HepG2 (cell line): ENCODE measurements around the gene ZNFX1. TPM values are rescaled to one million over a fixed set of nuclear protein-coding genes. Genes with fewer than 3 reads are reported as not detected.
A peak's percentile ranks its signal among the peaks of the same experiment; 100 is the strongest.

Experiments
- FOXP1 ChIP-seq, 2 experiments: fragments of 450-650 bp in 1 of 2; IDR thresholded peaks; 2 replicates each; pipeline ENCODE4 v1.6.1; 2017 to 2018; ENCODE audit warnings: antibody characterized with exemption in 1 of 2
- KDM5B ChIP-seq: sonication (generic); formaldehyde crosslinking; IDR thresholded peaks from 2 replicates; pipeline ENCODE4 v1.4.0; 2020; ENCODE audit warnings: missing genetic modification reagents, mild to moderate bottlenecking, borderline replicate concordance
- MAFG ChIP-seq: sonication (generic); formaldehyde crosslinking; IDR thresholded peaks from 2 replicates; pipeline ENCODE4 v1.5.1; 2020; ENCODE audit warnings: mild to moderate bottlenecking, missing genetic modification reagents
- MEIS2 ChIP-seq: sonication (generic); formaldehyde crosslinking; IDR thresholded peaks from 2 replicates; pipeline ENCODE4 v1.9.0; 2021; ENCODE audit warnings: mild to moderate bottlenecking, missing genetic modification reagents
- RFXANK ChIP-seq: IDR thresholded peaks from 2 replicates; pipeline ENCODE4 v1.6.1; 2016
- SSRP1 ChIP-seq: IDR thresholded peaks from 2 replicates; pipeline ENCODE4 v1.6.1; 2016; ENCODE audit warnings: control low read depth
- TAF15 ChIP-seq: fragments of 200-400 bp; formaldehyde crosslinking; IDR thresholded peaks from one replicate; pipeline ENCODE4 v1.6.1; 2018; ENCODE audit warnings: mild to moderate bottlenecking, low read depth, low read length; ENCODE audit not compliant: poor library complexity, severe bottlenecking
- ZBTB38 ChIP-seq: sonication (generic); formaldehyde crosslinking; IDR thresholded peaks from 2 replicates; pipeline ENCODE4 v1.5.1; 2020; ENCODE audit warnings: mild to moderate bottlenecking, missing genetic modification reagents
- ZFP36L1 ChIP-seq: sonication (generic); formaldehyde crosslinking; IDR thresholded peaks from 2 replicates; pipeline ENCODE4 v1.8.0; 2022; ENCODE audit warnings: mild to moderate bottlenecking, missing genetic modification reagents, moderate library complexity
- ZNF263 ChIP-seq: sonication (generic); formaldehyde crosslinking; IDR thresholded peaks from 2 replicates; pipeline ENCODE4 v1.4.0; 2020; ENCODE audit warnings: missing genetic modification reagents
- ZNF326 ChIP-seq: sonication (generic); formaldehyde crosslinking; IDR thresholded peaks from 2 replicates; pipeline ENCODE4 v1.4.0; 2020; ENCODE audit warnings: missing genetic modification reagents, borderline replicate concordance
- ZNF564 ChIP-seq: sonication (generic); formaldehyde crosslinking; IDR thresholded peaks from 2 replicates; pipeline ENCODE4 v1.8.1; 2023; ENCODE audit warnings: mild to moderate bottlenecking, missing genetic modification reagents
- ZNF782 ChIP-seq: sonication (generic); formaldehyde crosslinking; IDR thresholded peaks from 2 replicates; pipeline ENCODE4 v1.4.0; 2020; ENCODE audit warnings: missing genetic modification reagents, mild to moderate bottlenecking, borderline replicate concordance
- polyA plus RNA-seq, 8 experiments: library from polyadenylated mRNA; depleted of rRNA in 3 of 8; stranded (reverse) in 7 of 8; unstranded in 1 of 8; fragments of >200 nt; fragmentation: Illumina TruSeq in 4 of 8; extraction: Trizol in 4 of 8; gene quantifications; 2 replicates each; pipeline versions ENCODE4 v1.2.1 to v1.2.3, GENCODE V29; 2011 to 2016; ENCODE audit warnings: low read depth in 4 of 8, missing spikeins in 1 of 8, mixed read lengths in 1 of 8; ENCODE audit not compliant: insufficient read depth in 1 of 8
- total RNA-seq, 5 experiments: library from RNA; depleted of rRNA; stranded (reverse); fragments of >200 nt; fragmentation: Illumina TruSeq; extraction: Trizol; gene quantifications; 2 replicates each; pipeline ENCODE4 v1.2.3, GENCODE V29; 2016; ENCODE audit warnings: low read depth in 1 of 5
- TF ChIP-seq, protein P1 (sequence below): sonication (generic); formaldehyde crosslinking; IDR thresholded peaks from 2 replicates; pipeline ENCODE4 v1.5.0; 2020; ENCODE audit warnings: missing genetic modification reagents
- TF ChIP-seq, protein P2 (sequence below): sonication (generic); formaldehyde crosslinking; IDR thresholded peaks from 2 replicates; pipeline ENCODE4; 2020; ENCODE audit warnings: missing genetic modification reagents, mild to moderate bottlenecking, borderline replicate concordance
- TF ChIP-seq, protein P3 (sequence below): sonication (generic); formaldehyde crosslinking; conservative IDR thresholded peaks from 2 replicates; pipeline ENCODE4 v1.4.0; 2020; ENCODE audit warnings: missing genetic modification reagents
- TF ChIP-seq, protein P4 (sequence below): sonication (generic); formaldehyde crosslinking; IDR thresholded peaks from 2 replicates; pipeline ENCODE4 v1.4.0; 2020; ENCODE audit warnings: missing genetic modification reagents
- TF ChIP-seq, protein P5 (sequence below): sonication (generic); formaldehyde crosslinking; IDR thresholded peaks from 2 replicates; pipeline ENCODE4 v1.5.0; 2020; ENCODE audit warnings: mild to moderate bottlenecking, missing genetic modification reagents

Gene ZNFX1
- total and polyA plus RNA-seq, 2 of the 13 experiments (the other 11 are each of a cell fraction or from before 2014, with no cell fraction given) = 2.9 to 11.1 TPM

DNA sequence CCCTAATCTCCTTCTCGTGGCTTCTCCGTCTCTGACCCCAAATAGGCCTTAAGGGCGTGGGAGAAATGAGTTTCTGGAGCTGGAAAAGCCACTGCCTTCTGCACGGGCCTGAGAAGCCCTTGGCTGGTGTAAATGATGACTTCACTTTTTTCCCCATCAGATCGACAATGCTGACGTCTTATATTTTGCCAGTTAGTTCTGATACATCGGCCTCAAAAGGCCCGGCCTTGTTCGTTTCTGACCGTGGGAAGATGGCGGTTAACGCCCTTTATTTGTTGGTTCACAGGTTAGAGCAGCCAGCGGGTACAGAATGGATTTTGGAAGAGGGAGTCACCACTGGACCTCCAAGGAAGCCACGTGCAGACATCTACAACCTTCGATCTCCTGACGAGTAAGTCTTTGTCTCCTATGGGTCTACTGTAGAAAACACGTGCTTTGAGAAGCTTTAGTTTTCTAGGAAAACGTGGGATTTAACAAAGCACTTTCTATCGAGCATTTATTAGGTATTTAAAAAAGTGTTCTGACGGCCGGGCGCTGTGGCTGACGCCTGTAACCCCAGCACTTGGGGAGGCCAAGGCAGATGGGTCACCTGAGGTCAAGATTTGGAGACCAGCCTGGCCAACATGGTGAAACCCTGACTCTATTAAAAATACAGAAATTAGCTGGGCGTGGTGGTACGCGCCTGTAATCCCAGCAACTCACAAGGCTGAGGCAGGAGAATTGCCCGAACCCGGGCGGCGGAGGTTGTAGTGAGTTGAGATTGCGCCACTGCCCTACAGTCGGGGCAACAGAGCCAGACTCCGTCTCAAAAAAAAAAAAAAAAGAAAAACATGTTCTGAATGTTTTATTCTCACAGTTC lies 1.2 kb upstream of the ZNFX1 start (continued):
- no peak for TF ChIP-seq ZNF326 (CRISPR knock-in tag)
- TF ChIP-seq, protein P1, sequence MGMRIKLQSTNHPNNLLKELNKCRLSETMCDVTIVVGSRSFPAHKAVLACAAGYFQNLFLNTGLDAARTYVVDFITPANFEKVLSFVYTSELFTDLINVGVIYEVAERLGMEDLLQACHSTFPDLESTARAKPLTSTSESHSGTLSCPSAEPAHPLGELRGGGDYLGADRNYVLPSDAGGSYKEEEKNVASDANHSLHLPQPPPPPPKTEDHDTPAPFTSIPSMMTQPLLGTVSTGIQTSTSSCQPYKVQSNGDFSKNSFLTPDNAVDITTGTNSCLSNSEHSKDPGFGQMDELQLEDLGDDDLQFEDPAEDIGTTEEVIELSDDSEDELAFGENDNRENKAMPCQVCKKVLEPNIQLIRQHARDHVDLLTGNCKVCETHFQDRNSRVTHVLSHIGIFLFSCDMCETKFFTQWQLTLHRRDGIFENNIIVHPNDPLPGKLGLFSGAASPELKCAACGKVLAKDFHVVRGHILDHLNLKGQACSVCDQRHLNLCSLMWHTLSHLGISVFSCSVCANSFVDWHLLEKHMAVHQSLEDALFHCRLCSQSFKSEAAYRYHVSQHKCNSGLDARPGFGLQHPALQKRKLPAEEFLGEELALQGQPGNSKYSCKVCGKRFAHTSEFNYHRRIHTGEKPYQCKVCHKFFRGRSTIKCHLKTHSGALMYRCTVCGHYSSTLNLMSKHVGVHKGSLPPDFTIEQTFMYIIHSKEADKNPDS (CRISPR knock-in tag) = no peak
- TF ChIP-seq SSRP1 (CRISPR knock-in tag) = no peak; the same call in 1 of the 2 replicates
- TF ChIP-seq, protein P2, sequence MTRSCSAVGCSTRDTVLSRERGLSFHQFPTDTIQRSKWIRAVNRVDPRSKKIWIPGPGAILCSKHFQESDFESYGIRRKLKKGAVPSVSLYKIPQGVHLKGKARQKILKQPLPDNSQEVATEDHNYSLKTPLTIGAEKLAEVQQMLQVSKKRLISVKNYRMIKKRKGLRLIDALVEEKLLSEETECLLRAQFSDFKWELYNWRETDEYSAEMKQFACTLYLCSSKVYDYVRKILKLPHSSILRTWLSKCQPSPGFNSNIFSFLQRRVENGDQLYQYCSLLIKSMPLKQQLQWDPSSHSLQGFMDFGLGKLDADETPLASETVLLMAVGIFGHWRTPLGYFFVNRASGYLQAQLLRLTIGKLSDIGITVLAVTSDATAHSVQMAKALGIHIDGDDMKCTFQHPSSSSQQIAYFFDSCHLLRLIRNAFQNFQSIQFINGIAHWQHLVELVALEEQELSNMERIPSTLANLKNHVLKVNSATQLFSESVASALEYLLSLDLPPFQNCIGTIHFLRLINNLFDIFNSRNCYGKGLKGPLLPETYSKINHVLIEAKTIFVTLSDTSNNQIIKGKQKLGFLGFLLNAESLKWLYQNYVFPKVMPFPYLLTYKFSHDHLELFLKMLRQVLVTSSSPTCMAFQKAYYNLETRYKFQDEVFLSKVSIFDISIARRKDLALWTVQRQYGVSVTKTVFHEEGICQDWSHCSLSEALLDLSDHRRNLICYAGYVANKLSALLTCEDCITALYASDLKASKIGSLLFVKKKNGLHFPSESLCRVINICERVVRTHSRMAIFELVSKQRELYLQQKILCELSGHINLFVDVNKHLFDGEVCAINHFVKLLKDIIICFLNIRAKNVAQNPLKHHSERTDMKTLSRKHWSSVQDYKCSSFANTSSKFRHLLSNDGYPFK (CRISPR knock-in tag) = peak; percentile 74; the same call in 1 of the 2 replicates
- no peak for TF ChIP-seq ZFP36L1 (CRISPR knock-in tag)
- TF ChIP-seq ZNF564 (CRISPR knock-in tag) = 0 out of 2 replicates have a peak, but pooled peaks have one; percentile 31
- no peak for TF ChIP-seq MAFG
- TF ChIP-seq ZNF263 = peak; percentile 24; the same call in 1 of the 2 replicates
- TF ChIP-seq, protein P3, sequence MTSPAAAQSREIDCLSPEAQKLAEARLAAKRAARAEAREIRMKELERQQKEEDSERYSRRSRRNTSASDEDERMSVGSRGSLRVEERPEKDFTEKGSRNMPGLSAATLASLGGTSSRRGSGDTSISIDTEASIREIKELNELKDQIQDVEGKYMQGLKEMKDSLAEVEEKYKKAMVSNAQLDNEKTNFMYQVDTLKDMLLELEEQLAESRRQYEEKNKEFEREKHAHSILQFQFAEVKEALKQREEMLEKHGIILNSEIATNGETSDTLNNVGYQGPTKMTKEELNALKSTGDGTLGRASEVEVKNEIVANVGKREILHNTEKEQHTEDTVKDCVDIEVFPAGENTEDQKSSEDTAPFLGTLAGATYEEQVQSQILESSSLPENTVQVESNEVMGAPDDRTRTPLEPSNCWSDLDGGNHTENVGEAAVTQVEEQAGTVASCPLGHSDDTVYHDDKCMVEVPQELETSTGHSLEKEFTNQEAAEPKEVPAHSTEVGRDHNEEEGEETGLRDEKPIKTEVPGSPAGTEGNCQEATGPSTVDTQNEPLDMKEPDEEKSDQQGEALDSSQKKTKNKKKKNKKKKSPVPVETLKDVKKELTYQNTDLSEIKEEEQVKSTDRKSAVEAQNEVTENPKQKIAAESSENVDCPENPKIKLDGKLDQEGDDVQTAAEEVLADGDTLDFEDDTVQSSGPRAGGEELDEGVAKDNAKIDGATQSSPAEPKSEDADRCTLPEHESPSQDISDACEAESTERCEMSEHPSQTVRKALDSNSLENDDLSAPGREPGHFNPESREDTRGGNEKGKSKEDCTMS (CRISPR knock-in tag) = no peak
- no peak for TF ChIP-seq ZBTB38 (CRISPR knock-in tag)
- TF ChIP-seq MEIS2 (CRISPR knock-in tag) = no peak; the same call in 1 of the 2 replicates
- TF ChIP-seq, protein P4, sequence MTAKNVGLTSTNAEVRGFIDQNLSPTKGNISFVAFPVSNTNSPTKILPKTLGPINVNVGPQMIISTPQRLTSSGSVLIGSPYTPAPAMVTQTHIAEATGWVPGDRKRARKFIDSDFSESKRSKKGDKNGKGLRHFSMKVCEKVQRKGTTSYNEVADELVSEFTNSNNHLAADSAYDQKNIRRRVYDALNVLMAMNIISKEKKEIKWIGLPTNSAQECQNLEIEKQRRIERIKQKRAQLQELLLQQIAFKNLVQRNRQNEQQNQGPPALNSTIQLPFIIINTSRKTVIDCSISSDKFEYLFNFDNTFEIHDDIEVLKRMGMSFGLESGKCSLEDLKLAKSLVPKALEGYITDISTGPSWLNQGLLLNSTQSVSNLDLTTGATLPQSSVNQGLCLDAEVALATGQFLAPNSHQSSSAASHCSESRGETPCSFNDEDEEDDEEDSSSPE (CRISPR knock-in tag) = no peak
- no peak for TF ChIP-seq FOXP1 (IDR thresholded peaks at IDR 0.05)
- TF ChIP-seq FOXP1 (CRISPR knock-in tag; IDR thresholded peaks at IDR 0.05) = no peak
- no peak for TF ChIP-seq RFXANK (CRISPR knock-in tag)
- no peak for TF ChIP-seq KDM5B (CRISPR knock-in tag)
- TF ChIP-seq ZNF782 = no peak
- no peak for TF ChIP-seq TAF15
- TF ChIP-seq, protein P5, sequence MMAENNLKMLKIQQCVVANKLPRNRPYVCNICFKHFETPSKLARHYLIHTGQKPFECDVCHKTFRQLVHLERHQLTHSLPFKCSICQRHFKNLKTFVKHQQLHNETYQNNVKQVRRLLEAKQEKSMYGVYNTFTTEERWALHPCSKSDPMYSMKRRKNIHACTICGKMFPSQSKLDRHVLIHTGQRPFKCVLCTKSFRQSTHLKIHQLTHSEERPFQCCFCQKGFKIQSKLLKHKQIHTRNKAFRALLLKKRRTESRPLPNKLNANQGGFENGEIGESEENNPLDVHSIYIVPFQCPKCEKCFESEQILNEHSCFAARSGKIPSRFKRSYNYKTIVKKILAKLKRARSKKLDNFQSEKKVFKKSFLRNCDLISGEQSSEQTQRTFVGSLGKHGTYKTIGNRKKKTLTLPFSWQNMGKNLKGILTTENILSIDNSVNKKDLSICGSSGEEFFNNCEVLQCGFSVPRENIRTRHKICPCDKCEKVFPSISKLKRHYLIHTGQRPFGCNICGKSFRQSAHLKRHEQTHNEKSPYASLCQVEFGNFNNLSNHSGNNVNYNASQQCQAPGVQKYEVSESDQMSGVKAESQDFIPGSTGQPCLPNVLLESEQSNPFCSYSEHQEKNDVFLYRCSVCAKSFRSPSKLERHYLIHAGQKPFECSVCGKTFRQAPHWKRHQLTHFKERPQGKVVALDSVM (CRISPR knock-in tag) = no peak
